Measurements from ENCODE around the gene RASGEF1C. TPM values are rescaled to one million over a fixed set of nuclear protein-coding genes. Genes with fewer than 3 reads are reported as not detected.

Gene RASGEF1C
- total and polyA plus RNA-seq, 4 donors = 0.09 to 0.10 TPM; not detected in 2

- TF ChIP-seq ZBTB33 (IDR thresholded peaks at IDR 0.05) (no peak), FOXA1 (IDR thresholded peaks at IDR 0.05) (no peak)
These were observed 92.7 kb downstream of the RASGEF1C start (continued) for GRCh38 chr5:180116077-180116999.

- Histone ChIP-seq H3K9ac (ENCODE audit: low read depth in 1 of 2, low read length in 2 of 2) (no peak overlapping the region), H3K27ac (ENCODE audit: low read depth in 1 of 2, low read length in 2 of 2) (no peak overlapping the region), H3K27me3 (ENCODE audit: control insufficient read depth in 4 of 4, insufficient read depth in 4 of 4, low read length in 3 of 4) (no peaks in the 10 kb centered on the region), H3K36me3 (ENCODE audit: control insufficient read depth in 4 of 4, insufficient read depth in 3 of 4, low read depth in 1 of 4, low read length in 3 of 4) (no peaks in the 10 kb centered on the region), H3K4me1 (ENCODE audit: control insufficient read depth in 4 of 4, insufficient read depth in 4 of 4, low read length in 3 of 4) (no peaks in the 10 kb centered on the region), H3K4me3 (ENCODE audit: low read depth in 1 of 3, low read length in 3 of 3) (no peak overlapping the region), H3K9me3 (ENCODE audit: control insufficient read depth in 4 of 4, low read length in 3 of 4) (no peaks in the 10 kb centered on the region)
- WGBS = 94% methylated on average over 14 of the region's 14 CpGs
- no peak for DNase-seq (ENCODE audit: low spot score)
- TF ChIP-seq CTCF (IDR thresholded peaks at IDR 0.05; ENCODE audit: low read depth, low read length, missing input control) = no peak
- no peak for TF ChIP-seq FOXA1 (IDR thresholded peaks at IDR 0.05)
- no peak for TF ChIP-seq HNF4G (IDR thresholded peaks at IDR 0.05)
These were observed 93.5 kb downstream of the RASGEF1C start for GRCh38 chr5:180115326-180116076.

GRCh38 chr5:180114304-180115003, 94.6 kb downstream of the RASGEF1C start:
- no peaks in the 10 kb centered on the region for H3K36me3 ChIP-seq (ENCODE audit: control insufficient read depth in 4 of 4, insufficient read depth in 3 of 4, low read depth in 1 of 4, low read length in 3 of 4)
- no peaks in the 10 kb centered on the region for H3K27me3 ChIP-seq (ENCODE audit: control insufficient read depth in 4 of 4, insufficient read depth in 4 of 4, low read length in 3 of 4)
- H3K4me3 ChIP-seq (ENCODE audit: low read depth in 1 of 3, low read length in 3 of 3) = no peak overlapping the region
- H3K9me3 ChIP-seq (ENCODE audit: control insufficient read depth in 4 of 4, low read length in 3 of 4) = no peaks in the 10 kb centered on the region
- WGBS = 90% methylated on average over 23 of the region's 23 CpGs
- DNase-seq (ENCODE audit: low spot score) = no peak
- H3K27ac ChIP-seq (ENCODE audit: low read depth in 1 of 2, low read length in 2 of 2) = no peak overlapping the region
- H3K4me1 ChIP-seq (ENCODE audit: control insufficient read depth in 4 of 4, insufficient read depth in 4 of 4, low read length in 3 of 4) = no peaks in the 10 kb centered on the region
- no peak overlapping the region for H3K9ac ChIP-seq (ENCODE audit: low read depth in 1 of 2, low read length in 2 of 2)
- no peak for TF ChIP-seq EGR1 (IDR thresholded peaks at IDR 0.05; ENCODE audit: low read depth in 2 of 2)
- no peak for TF ChIP-seq CTCF (IDR thresholded peaks at IDR 0.05; ENCODE audit: low read depth, low read length, missing input control)
- no peak for TF ChIP-seq SP1 (IDR thresholded peaks at IDR 0.05)
- no peak for TF ChIP-seq NR2F2 (IDR thresholded peaks at IDR 0.05)
- no peak for TF ChIP-seq REST (IDR thresholded peaks at IDR 0.05)
- no peak for TF ChIP-seq GABPA (IDR thresholded peaks at IDR 0.05 in 1 of 2, conservative IDR thresholded peaks at IDR 0.05 in 1 of 2)
- no peak for TF ChIP-seq RXRA (IDR thresholded peaks at IDR 0.05)
- TF ChIP-seq RAD21 (IDR thresholded peaks at IDR 0.05) = no peak
- no peak for TF ChIP-seq FOXA2 (IDR thresholded peaks at IDR 0.05)
- TF ChIP-seq YY1 (IDR thresholded peaks at IDR 0.05) = no peak
- TF ChIP-seq ZBTB33 (IDR thresholded peaks at IDR 0.05) = no peak
- no peak for TF ChIP-seq TAF1 (conservative IDR thresholded peaks at IDR 0.05)
- TF ChIP-seq FOXA1 (IDR thresholded peaks at IDR 0.05) = no peak

Measured in liver (tissue), 9 donors.